ENCODE data around the gene CDADC1.
"Not testable (repeated sequence)": the region's sequence is repeated elsewhere in the genome, so short reads cannot be mapped to it uniquely, and the experiment has no call there.

CDADC1 gene

DNA sequence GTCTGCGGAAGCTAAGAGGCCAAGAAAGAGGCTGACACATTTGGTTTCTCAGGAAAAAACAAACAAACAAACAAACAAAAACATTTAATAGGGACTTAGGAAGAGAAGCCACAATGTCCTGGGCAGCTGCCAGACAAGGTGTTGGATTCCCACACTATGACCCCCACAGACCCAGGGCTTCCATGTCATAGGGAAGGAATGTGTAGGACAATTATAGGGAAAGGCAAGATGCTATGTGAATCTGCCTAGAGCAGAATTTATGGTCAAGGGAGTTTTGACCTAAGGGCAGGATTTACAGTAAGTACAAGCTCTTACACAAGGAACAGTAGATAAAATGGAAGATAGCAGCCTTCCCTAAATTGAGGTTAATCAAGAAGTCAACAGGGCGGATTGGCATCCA is 9.1 kb upstream of the CDADC1 start:
- peak; percentile 8 for DNase-seq (ENCODE audit: low spot score)

DNA sequence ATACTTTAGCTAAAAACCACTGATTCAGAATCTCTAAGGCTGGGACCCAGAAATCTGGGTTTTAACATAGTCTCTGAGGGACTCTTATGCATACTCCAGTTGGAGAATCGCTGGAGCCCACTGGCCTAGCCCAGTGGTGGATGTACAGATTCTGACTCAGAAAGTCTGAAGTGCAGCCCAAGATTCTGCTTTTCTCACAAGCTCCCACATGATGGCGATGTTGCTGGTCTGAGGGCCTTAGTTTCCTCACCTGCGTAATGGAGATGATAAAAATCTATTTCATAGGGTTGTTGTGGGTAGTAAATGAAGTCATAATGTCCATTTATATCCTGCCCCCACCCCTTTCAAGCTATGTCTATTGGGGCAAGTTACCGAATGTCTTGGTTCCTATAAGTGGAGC is 7.7 kb upstream of the CDADC1 start:
- peak; percentile 8 for DNase-seq (ENCODE audit: low spot score)

DNA sequence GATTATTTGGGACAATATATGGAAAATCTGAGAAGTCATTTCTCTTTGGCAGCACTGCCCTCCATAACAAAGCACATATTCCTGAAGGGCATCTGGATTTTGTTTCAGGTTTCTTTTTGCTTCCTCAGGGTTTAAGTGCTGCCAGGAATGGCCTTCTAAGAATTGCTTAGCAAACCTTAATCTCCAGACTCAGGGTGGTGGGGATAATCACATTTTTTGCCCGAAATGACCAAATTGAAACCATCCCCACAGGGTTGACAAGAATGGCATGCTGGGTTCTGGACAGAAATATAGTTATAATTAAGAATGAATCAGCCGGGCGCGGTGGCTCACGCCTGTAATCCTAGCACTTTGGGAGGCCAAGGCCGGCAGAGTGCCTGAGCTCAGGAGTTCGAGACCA is 6.4 kb upstream of the CDADC1 start:
- no peak for DNase-seq (ENCODE audit: low spot score)

DNA sequence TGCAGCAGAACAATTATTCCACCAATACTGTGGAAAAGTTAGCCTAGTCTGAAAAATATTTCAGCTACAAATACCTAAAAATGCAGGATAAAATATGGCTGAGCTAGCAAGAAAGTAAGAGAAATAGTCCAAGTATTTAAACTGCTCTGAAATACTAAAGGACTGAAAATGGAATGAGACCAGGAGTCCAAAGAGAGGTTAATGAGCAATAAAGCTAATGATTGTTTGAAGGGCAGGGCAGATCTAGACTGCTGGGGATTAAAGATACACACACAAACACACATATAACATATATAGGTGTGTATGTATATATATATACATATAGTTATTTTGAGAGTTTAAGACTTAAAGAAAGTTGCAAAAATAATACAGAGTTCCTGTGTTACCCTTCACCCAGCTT is 2.6 kb upstream of the CDADC1 start:
- DNase-seq (ENCODE audit: low spot score), result no peak

DNA sequence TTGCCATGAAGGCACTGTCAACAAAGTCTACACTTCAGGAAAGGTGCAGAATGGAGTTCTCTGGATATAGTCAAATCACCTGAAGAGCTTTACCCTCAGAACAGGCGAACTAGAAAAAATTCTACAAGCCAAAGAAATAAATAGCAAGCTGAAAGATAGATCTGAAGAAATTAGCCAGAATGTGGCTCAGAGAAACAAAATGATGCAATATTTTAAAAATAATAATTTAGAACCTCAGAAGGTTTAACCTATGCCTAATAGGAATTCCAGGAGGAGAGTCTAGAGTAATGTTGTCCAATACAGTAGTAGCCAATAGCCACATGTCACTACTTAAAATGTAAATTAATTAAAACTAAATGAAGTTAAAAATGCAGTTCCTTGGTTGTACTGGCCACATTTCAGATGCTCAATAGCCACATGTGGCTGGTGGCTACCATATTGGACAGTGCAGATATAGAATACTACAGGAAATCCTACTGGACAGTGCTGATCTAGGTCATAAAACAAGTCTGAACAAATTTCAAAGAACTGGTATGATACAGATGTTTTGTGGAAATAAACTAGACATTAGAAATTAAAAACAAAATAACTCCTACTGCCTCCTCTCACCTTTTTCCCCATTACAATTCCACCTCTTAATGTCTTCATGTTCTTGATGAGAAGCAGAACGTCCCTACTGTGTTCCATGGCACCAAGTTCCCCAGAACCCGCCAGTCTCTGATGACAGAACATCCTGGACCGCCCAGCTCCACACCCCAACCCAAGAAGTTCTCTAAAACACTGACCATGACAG is 679 bp upstream of the CDADC1 start:
- DNase-seq (ENCODE audit: low spot score), result peak; percentile 1

DNA sequence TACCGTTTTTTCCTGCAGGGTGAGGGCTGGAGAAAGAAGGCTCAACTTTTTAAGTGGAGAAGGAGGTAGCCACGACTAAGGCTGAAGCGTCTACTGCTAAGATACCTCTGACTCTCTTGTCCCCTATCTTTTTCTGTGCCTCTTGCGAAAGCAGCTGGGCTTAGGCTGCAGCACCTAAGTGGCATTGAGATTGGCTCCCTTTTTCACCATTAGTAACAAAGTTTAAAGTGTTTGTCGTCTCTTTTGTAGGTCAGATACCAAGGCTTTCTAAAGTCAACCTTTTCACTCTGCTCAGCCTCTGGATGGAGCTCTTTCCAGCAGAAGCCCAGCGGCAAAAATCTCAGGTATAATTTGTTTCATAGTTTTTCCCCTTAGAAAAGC is 887 bp downstream of the CDADC1 start:
- DNase-seq (ENCODE audit: low spot score), result no peak

DNA sequence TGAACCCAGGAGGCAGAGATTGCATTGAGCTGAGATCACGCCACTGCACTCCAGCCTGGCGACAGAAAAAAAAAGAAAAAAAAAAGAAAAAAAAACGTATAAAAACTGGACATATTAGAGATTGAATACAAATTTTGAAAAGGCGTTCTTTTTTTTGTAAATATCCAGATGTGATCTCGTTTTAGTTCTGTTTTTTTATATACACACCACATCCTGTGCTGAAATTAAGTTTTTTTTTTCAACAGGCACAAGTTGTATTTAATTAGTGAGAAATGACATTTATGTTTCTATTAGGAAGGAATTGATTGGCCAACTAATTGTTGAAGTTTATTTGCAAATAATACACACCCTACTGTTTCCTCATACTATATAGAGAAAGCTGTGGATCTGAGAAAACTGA is 3.6 kb downstream of the CDADC1 start:
- no peak for DNase-seq (ENCODE audit: low spot score)

DNA sequence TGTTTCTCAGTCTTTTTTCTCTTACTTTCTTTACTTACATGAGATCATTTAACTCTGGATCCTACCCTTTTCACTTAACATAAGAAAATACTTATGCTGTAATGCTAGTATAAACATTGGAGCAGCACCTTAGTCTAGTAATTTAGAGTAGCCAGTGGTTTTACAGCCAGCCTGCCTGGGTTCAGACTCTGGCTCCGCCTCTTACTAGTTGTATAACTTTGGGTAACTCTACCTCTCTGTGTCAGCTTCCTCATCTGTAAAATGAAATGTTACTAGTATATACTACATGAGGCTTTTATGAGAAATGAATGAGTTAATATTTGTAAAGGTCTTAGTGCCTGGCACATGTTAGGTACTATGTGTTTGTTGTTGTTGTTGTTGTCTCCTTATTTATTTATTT is 5.6 kb downstream of the CDADC1 start:
- no peak for DNase-seq (ENCODE audit: low spot score)

DNA sequence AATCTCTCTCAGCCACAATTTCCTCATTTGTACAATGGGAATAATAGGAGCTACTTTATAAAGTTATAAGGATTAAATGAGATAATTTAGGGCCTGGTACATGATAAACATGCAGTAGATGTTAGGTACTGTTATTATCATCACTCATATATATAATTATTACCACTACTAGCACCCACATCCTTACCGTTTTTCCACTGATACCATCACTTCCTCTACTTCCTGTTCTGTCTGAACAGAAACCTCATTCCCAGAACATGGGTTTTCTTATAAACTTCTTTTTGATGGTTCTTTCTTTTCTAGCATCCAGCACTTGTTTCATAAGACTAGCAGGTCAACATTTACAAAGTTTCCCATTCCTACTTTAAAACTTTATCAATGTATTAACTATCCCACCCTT is 6.3 kb downstream of the CDADC1 start:
- DNase-seq (ENCODE audit: low spot score), result no peak

DNA sequence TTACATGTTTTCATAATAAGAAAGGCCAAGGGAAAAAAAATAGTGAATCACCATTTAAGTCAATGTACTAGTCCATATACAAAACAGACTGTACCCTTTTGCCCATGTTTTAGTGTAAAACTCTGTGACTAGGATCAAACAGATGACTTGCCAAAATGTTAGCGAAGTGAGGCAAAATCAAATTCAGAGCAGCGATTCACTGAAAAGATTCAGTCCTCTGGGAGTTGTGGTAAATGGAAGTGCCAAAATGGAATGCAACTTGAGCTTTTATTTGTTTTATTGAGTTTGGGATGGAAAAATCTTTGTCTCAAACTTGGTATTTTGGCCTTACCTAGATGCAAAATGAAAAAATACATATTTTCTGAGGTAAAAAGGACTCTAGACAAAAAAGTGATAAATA is 9.1 kb downstream of the CDADC1 start:
- DNase-seq (ENCODE audit: low spot score), result no peak

DNA sequence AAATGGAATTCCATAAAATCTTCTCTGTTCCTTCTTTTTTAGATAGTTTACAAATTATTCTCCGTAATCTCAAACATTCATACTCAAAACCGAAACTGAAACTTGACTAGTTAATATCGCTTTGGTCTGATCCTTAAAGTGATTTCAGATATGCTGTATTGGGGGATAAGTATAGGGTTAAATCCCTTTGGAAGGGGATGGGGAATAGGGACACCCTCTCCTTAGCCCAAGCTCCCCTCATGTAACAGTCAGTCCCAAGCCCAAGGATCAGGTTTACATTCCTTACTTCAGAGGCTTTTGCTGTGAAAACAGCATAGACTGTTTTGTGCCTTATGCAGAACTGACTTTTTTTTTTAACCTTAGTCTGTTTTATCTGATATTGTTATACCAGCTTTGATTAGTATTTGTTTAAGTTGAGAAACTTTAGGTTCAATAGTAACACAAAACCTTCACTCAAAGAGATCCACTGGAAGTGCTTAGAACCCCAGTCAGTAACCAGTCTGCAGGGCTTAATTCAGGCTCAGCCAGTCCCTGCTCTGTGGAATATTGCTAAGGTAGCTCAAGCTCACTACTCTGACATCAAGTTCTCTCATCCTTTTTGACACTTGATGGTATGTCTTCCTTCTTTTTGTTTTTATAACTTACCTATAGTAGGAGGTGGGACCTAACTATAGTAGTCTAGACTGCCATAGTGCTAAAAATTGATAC is 10.5 kb downstream of the CDADC1 start:
- DNase-seq (ENCODE audit: low spot score), result no peak

DNA sequence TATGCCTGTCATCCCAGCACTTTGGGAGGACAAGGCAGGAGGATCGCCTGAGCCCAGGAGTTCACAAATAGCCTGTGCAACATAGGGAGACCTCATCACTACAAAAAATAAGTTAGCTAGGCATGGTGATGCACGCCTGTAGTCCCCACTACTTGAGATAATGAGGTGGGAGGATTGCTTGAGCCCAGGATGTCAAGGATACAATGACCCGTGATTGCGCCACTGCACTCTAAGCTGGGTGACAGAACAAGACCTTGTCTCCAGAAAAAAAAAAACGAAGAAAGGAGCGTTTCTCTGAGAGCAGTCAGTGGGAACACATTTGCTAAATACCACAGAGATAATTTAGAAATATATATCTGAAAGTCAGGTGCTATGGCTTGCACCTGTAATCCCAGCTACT is 11.9 kb downstream of the CDADC1 start:
- DNase-seq (ENCODE audit: low spot score), result no peak

DNA sequence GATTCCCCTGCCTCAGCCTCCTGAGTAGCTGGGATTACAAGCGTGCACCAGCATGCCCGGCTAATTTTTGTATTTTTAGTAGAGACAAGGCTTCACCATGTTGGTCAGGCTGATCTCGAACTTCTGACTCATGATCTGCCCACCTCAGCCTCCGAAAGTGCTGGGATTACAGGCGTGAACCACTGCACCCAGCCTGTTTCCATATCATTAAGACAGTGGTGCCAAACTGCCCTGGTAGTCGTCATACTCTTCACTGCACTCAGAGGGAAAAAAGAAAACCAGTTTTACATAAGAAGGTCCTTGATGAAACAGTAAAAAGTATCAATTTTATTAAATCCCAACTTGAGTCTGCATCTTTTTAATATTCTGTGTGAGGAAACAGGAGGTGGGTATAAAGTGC is 14.9 kb downstream of the CDADC1 start:
- no peak for DNase-seq (ENCODE audit: low spot score)

DNA sequence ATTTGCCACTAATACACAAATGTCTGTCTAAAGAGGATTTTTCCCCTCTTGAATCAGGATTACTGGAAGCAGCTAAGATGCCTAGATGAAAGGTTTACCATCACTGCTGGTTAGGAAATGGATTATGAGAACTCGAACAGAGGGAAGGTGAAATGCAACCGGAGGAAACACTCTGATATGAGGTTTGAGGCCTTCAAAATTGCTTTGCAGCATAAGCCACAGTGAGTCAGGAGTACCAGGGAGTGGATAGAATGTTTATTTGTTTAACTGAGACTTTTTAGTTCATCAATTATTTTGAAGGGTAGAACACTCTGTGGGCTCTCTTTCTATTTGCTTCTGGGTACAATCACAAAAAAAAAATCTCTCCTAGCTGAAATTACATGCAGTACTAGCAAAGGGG is 18.1 kb downstream of the CDADC1 start:
- DNase-seq (ENCODE audit: low spot score), result no peak

DNA sequence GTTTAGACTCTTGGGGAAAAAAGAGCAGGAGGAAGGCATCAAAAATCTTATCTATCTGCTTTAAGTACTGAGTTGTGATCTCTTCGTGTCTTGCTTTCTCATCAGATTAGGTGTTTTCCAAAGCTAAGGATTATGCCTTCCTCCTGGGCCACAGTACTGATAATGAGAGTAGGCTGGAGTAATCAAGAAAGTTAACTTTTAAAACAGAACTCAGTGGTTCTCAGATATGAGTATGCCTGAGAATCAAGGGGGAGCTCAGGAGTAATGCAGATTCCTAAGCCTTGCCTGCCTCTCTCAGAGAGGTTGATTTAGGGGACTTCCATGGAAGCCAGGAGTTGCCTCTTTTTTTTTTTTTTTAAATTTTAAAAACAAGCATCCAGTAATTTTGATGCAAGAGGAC is 23.5 kb downstream of the CDADC1 start:
- no peak for DNase-seq (ENCODE audit: low spot score)

DNA sequence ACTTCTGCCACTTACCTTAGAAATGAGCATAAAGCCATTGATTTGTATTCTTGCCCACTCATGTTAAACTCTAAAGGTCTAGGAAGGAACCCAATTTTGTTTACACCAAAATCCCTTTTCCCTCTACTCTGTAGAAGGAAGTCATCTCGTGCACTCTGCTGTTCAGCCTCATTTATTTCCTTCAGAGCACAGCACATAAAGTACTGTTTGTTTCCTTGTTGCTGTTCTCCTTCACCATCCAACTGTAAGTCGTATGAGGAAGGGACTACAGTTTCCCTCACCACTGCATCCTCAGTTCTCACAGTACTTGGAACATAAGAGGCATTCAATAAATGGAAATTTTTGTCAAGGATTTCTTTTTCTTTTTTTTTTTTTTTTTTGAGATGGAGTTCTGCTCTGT is 24.6 kb downstream of the CDADC1 start:
- DNase-seq (ENCODE audit: low spot score), result no peak

DNA sequence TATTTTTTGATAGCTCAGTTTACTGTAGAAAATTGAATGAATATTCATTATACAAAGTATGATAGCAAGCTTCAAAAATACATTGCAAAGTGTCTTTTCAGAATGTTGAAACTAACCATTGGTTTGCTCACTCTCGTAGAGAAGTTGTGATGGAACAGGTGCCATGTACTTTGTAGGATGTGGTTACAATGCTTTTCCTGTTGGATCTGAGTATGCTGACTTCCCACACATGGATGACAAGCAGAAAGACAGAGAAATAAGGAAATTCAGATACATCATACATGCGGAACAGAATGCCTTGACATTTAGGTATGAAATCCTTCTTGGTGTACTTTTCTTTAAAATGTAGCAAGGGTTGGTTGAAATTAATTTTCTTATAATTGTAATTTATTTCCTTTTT is 30.5 kb downstream of the CDADC1 start:
- no peak for DNase-seq (ENCODE audit: low spot score)

DNA sequence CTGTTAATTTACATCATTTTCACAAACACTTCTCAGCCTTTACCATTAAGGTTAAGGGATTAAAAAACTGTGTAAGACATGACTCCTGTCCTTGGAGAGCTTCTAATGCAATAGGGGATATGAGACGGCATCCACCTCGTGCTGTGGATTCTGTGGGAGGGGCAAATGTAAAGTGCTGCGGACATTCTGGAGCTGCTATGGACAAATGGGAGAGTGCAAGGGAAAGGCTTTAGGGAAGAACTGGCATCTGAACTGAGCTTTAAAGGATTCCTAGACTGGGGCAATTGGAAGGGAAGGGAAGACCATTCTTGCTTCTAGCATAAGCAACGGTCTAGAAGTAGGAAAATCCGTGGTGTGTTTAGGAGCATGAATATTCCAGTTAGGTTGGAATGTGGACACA is 31.4 kb downstream of the CDADC1 start:
- DNase-seq (ENCODE audit: low spot score), result no peak

DNA sequence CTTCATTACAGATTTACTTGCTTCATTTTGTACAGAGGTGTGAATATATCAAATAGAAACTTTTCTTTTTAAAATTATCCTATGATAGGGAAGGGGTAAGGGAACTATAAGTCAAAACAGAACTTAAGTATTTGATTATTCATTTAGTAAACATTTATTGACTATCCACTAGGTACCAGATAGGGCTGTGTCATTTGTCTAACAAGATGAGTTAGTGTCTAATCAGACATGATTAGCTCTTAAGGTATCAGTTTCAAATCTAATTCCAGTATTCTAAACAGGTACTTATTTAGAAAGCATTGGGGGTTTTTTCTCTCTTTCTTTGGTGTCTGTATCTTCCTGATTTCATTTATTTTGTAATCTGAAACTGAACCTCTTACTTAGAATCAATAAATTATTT is 32.2 kb downstream of the CDADC1 start:
- no peak for DNase-seq (ENCODE audit: low spot score)

DNA sequence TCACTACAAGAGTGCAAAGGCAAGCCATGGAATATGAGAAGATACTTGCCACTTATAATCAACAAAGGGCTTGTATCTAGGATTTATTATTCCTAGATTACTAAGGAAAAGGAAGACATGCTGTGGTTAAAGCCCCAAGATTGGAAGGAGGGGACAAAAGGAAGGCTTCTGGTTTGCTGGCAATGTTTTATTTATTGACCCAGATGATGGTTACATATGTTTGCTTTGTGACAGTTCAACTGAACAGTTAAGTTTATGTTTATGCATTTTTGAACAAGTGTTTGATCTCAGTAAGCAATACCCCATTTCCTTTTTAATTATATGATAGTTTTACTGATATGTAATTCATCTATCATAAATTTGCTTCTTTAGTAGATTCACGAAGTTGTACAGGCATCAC is 40.3 kb downstream of the CDADC1 start:
- no peak for DNase-seq (ENCODE audit: low spot score)

DNA sequence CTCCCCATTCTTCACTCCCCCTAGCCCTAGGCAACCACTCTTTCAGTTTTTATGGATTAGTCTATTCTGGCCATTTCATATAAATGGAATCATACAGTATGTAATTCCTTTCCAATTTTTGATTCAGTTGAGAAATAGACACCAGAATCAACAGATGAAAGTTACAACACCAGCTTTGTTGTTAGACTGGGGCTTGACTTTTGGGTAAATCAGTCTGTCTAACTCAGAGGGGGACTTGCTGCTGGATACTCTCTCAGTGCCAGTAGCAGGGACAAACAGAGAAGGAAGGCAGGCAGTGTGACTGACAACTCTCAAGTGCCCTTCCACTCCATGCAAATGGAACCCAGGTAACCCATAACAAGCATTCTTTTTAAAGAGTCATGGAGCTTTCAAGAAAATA is 40.7 kb downstream of the CDADC1 start:
- no peak for DNase-seq (ENCODE audit: low spot score)

DNA sequence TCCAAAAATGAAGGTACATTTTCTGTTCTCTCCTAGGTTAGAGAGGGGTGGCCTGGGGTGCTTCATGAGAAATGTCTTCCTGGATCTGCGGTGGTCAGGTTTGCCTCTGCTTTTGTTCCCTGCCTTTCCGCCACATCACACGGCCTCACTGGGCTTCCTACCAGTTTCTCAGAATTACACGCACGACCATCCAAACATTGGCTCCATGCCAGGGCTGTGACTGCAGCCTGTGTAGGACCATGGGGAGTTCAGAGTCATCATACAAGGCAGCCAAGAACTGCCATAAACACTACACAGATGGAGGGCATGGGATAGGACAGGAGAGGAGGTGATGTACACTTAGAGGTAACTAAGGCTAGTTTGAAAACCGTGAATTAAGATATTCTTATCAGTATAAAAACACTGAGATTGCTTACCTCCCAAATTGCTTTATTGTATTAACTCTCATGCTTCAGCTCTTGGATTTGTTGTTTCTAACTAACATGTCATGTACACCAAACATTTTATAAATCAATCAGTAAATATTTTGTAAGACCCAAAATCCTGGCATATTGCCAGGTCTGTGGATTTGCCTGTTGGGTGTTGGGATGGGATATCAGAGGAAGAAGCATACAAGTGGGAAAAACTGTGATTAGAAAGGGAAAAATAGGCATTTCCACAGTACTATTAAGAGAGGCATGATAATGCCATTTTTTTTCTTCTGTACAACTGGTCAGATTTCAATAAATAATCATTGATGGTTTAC is 45.2 kb downstream of the CDADC1 start:
- DNase-seq (ENCODE audit: low spot score), result no peak

DNA sequence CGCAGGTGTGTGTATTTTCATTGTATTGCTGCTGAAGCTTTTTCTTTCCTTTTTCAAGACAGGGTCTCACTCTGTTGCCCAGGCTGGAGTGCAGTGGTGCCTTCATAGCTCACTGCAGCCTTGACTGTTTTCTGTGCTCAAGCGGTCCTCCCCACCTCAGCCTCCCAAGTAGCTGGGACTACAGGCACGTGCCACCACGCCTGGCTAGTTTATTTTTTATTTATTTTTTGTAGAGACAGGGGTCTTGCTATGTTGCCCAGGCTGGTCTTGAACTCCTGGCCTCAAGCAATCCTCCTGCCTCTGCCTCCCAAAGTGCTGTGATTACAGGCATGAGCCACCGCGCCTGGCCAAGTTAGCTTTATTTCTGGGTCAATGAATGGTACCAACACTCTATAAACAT is 47.0 kb downstream of the CDADC1 start:
- not testable (repeated sequence) for DNase-seq (ENCODE audit: low spot score)
